Large intestine (tissue), 3 donors: ENCODE results near the gene EEF1AKMT4. TPM values are rescaled to one million over a fixed set of nuclear protein-coding genes. Genes with fewer than 3 reads are reported as not detected.
A peak's percentile ranks its signal among the peaks of the same experiment; 100 is the strongest.

ENCODE experiments used
- DNase-seq, 2 donors: peaks; one replicate each; pipeline versions ENCODE4 v3.0.0 to v3.0.0-alpha.2; 2013
- H3K27ac ChIP-seq: one replicate; pipeline ENCODE4 v1.5.1; 2013; ENCODE audit warnings: low read length
- H3K27me3 ChIP-seq: 2 replicates; pipeline ENCODE4 v1.6.1; 2013; ENCODE audit warnings: low read length; ENCODE audit not compliant: control insufficient read depth, insufficient read depth
- H3K36me3 ChIP-seq: 2 replicates; pipeline ENCODE4 v1.6.1; 2013; ENCODE audit warnings: low read length; ENCODE audit not compliant: control insufficient read depth, insufficient read depth
- H3K4me1 ChIP-seq: one replicate; pipeline ENCODE4 v1.6.1; 2013; ENCODE audit warnings: low read length; ENCODE audit not compliant: control insufficient read depth, insufficient read depth
- H3K4me3 ChIP-seq: one replicate; pipeline ENCODE4 v1.5.1; 2013; ENCODE audit warnings: low read length
- H3K9me3 ChIP-seq: one replicate; pipeline ENCODE4 v1.6.1; 2013; ENCODE audit warnings: mild to moderate bottlenecking, low read depth, low read length, moderate library complexity; ENCODE audit not compliant: control insufficient read depth
- WGBS: methylation state at CpG from one replicate; pipeline ENCODE4 v1.1.5; 2013; ENCODE audit warnings: low lambda C conversion rate; ENCODE audit not compliant: insufficient coverage; 5-methylcytosine and 5-hydroxymethylcytosine counted together
- polyA plus RNA-seq: library from polyadenylated mRNA; unstranded; fragments of 120-200 nt; gene quantifications from one replicate; pipeline ENCODE4 v1.2.1, GENCODE V29; 2013

The EEF1AKMT4 gene
- polyA plus RNA-seq, 1 donor, result 5.3 TPM

GRCh38 chr3:184277366-184277765 is 27.9 kb downstream of the EEF1AKMT4 start:
- WGBS, result no CpG with 5 or more reads among the region's 6 CpGs
- H3K27me3 ChIP-seq, result peaks cover 57% of the 10 kb centered on the region

GRCh38 chr3:184282941-184283340 is 33.5 kb downstream of the EEF1AKMT4 start:
- DNase-seq, result no peak
- Histone ChIP-seq H3K27me3 (peaks cover 21% of the 10 kb centered on the region), H3K4me1 (no peaks in the 10 kb centered on the region), H3K9me3 (no peaks in the 10 kb centered on the region), H3K36me3 (no peaks in the 10 kb centered on the region), H3K27ac (no peak overlapping the region), H3K4me3 (no peak overlapping the region)
- WGBS, result no CpG with 5 or more reads among the region's 4 CpGs

More at GRCh38 chr3:184277366-184277765, 27.9 kb downstream of the EEF1AKMT4 start:
- Histone ChIP-seq H3K4me1 (no peaks in the 10 kb centered on the region), H3K4me3 (no peak overlapping the region), H3K36me3 (no peaks in the 10 kb centered on the region), H3K9me3 (peaks cover 5% of the 10 kb centered on the region), H3K27ac (no peak overlapping the region)
- DNase-seq, result no peak

- no CpG with 5 or more reads among the region's 8 CpGs for WGBS
- no peak for DNase-seq
Measured at GRCh38 chr3:184283681-184284080, 34.2 kb downstream of the EEF1AKMT4 start.

GRCh38 chr3:184284696-184285095 is 35.2 kb downstream of the EEF1AKMT4 start:
- peaks cover 15% of the 10 kb centered on the region for H3K27me3 ChIP-seq
- H3K36me3 ChIP-seq, result no peaks in the 10 kb centered on the region
- DNase-seq, result peak; percentile 30 to 46
- no peaks in the 10 kb centered on the region for H3K4me1 ChIP-seq
- no peak overlapping the region for H3K4me3 ChIP-seq
- WGBS, result no CpG with 5 or more reads among the region's 4 CpGs
- no peak overlapping the region for H3K27ac ChIP-seq
- H3K9me3 ChIP-seq, result no peaks in the 10 kb centered on the region

More at GRCh38 chr3:184283681-184284080, 34.2 kb downstream of the EEF1AKMT4 start:
- no peaks in the 10 kb centered on the region for H3K36me3 ChIP-seq
- H3K4me1 ChIP-seq, result no peaks in the 10 kb centered on the region
- H3K27me3 ChIP-seq, result peaks cover 14% of the 10 kb centered on the region
- no peak overlapping the region for H3K4me3 ChIP-seq
- H3K27ac ChIP-seq, result no peak overlapping the region
- no peaks in the 10 kb centered on the region for H3K9me3 ChIP-seq

GRCh38 chr3:184289426-184289938 is 40.0 kb downstream of the EEF1AKMT4 start:
- H3K9me3 ChIP-seq, result no peaks in the 10 kb centered on the region
- no peak overlapping the region for H3K27ac ChIP-seq
- no peak overlapping the region for H3K4me3 ChIP-seq
- peaks cover 10% of the 10 kb centered on the region for H3K27me3 ChIP-seq
- no CpG with 5 or more reads among the region's 10 CpGs for WGBS
- H3K36me3 ChIP-seq, result no peaks in the 10 kb centered on the region
- peaks cover 2% of the 10 kb centered on the region for H3K4me1 ChIP-seq
- DNase-seq, result peak in 1 of 2 donors; percentile 11

- Histone ChIP-seq H3K9me3 (no peaks in the 10 kb centered on the region), H3K27me3 (peaks cover 9% of the 10 kb centered on the region), H3K4me1 (peaks cover 2% of the 10 kb centered on the region), H3K36me3 (no peaks in the 10 kb centered on the region), H3K4me3 (no peak overlapping the region), H3K27ac (no peak overlapping the region)
- no peak for DNase-seq
- WGBS, result no CpG with 5 or more reads among the region's 10 CpGs
Measured at GRCh38 chr3:184290331-184290730, 40.9 kb downstream of the EEF1AKMT4 start.

- DNase-seq, result no peak
- Histone ChIP-seq H3K9me3 (no peaks in the 10 kb centered on the region), H3K4me3 (no peak overlapping the region), H3K4me1 (peaks cover 2% of the 10 kb centered on the region), H3K27me3 (peaks cover 5% of the 10 kb centered on the region), H3K36me3 (no peaks in the 10 kb centered on the region), H3K27ac (no peak overlapping the region)
- WGBS, result no CpG with 5 or more reads among the region's 22 CpGs
Measured at GRCh38 chr3:184291044-184291737, 41.7 kb downstream of the EEF1AKMT4 start.

- Histone ChIP-seq H3K4me1 (peaks cover 2% of the 10 kb centered on the region), H3K27me3 (peaks cover 5% of the 10 kb centered on the region), H3K36me3 (no peaks in the 10 kb centered on the region), H3K27ac (no peak overlapping the region), H3K4me3 (no peak overlapping the region), H3K9me3 (no peaks in the 10 kb centered on the region)
- no peak for DNase-seq
- no CpG with 5 or more reads among the region's 21 CpGs for WGBS
Measured at GRCh38 chr3:184291738-184292445, 42.4 kb downstream of the EEF1AKMT4 start.

GRCh38 chr3:184295771-184296170 is 46.3 kb downstream of the EEF1AKMT4 start:
- no peak for DNase-seq
- Histone ChIP-seq H3K9me3 (no peaks in the 10 kb centered on the region), H3K27me3 (no peaks in the 10 kb centered on the region), H3K4me1 (peaks cover 2% of the 10 kb centered on the region), H3K4me3 (no peak overlapping the region), H3K27ac (no peak overlapping the region), H3K36me3 (peaks cover 3% of the 10 kb centered on the region)
- WGBS, result no CpG with 5 or more reads among the region's 3 CpGs

- H3K27me3 ChIP-seq, result no peaks in the 10 kb centered on the region
- DNase-seq, result no peak
- no peak overlapping the region for H3K4me3 ChIP-seq
- peaks cover 8% of the 10 kb centered on the region for H3K36me3 ChIP-seq
- WGBS, result no CpG with 5 or more reads among the region's 7 CpGs
- no peaks in the 10 kb centered on the region for H3K4me1 ChIP-seq
- no peak overlapping the region for H3K27ac ChIP-seq
- no peaks in the 10 kb centered on the region for H3K9me3 ChIP-seq
Measured at GRCh38 chr3:184296616-184297015, 47.1 kb downstream of the EEF1AKMT4 start.
